Measurements from ENCODE around the gene HS6ST3.

- no peak for TF ChIP-seq POLR2A (IDR thresholded peaks at IDR 0.05)
- no peak for TF ChIP-seq CTCF (IDR thresholded peaks at IDR 0.05)
These were observed 689.8 kb downstream of the HS6ST3 start for GRCh38 chr13:96779691-96780090.
